ENCODE data around the gene TTC22. TPM values are rescaled to one million over a fixed set of nuclear protein-coding genes. Genes with fewer than 3 reads are reported as not detected.

The TTC22 gene
- total RNA-seq, 1 donor from 2014 or later: not detected

- Mint-ChIP-seq H3K27ac (ENCODE audit: unreplicated experiment) (no peak overlapping the region), H3K4me1 (no peaks in the 10 kb centered on the region), H3K9me3 (peaks cover 8% of the 10 kb centered on the region), H3K27me3 (ENCODE audit: low read depth) (peaks cover 20% of the 10 kb centered on the region), H3K4me3 (no peak overlapping the region), H3K36me3 (ENCODE audit: low read depth) (no peaks in the 10 kb centered on the region)
- TF ChIP-seq, protein P1, sequence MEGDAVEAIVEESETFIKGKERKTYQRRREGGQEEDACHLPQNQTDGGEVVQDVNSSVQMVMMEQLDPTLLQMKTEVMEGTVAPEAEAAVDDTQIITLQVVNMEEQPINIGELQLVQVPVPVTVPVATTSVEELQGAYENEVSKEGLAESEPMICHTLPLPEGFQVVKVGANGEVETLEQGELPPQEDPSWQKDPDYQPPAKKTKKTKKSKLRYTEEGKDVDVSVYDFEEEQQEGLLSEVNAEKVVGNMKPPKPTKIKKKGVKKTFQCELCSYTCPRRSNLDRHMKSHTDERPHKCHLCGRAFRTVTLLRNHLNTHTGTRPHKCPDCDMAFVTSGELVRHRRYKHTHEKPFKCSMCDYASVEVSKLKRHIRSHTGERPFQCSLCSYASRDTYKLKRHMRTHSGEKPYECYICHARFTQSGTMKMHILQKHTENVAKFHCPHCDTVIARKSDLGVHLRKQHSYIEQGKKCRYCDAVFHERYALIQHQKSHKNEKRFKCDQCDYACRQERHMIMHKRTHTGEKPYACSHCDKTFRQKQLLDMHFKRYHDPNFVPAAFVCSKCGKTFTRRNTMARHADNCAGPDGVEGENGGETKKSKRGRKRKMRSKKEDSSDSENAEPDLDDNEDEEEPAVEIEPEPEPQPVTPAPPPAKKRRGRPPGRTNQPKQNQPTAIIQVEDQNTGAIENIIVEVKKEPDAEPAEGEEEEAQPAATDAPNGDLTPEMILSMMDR (conservative IDR thresholded peaks at IDR 0.05): no peak
- DNase-seq (ENCODE audit: low read depth, low spot score): no peak
Measured at GRCh38 chr1:54819195-54819536, 18.0 kb upstream of the TTC22 start.

DNA sequence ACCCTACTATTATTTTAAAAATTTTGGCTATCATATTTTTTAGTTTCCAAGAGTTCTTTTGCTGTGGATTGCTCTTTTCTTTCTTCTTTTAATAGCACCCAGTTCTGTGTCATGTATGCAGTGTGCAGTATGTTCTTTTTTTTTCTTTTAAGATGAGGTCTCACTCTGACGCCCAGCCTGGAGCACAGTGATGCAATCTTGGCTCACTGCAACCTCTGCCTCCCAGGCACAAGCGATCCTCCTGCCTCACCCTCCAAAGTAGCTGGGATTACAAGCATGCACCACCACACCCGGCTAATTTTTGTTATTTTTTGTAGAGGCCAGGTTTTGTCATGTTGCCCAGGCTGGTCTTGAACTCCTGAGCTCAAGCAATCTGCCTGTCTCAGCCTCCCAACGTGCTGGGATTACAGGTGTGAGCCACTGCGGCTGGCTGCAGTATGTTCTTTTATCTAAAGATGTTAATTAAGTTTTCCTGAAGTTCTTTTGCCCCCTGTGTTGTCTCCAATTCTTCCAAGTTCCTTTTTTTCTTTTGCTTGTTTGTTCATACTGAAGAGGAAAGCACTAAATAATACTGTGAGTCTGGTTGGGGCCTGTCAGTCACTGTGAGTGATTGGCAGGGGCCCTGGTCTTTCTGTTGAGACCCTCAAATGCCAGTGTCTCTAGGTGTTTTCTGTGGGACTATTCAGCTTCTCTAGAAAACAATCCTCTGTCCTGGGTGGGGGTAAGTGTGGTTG lies 17.5 kb upstream of the TTC22 start:
- Mint-ChIP-seq H3K4me1 (no peaks in the 10 kb centered on the region), H3K9me3 (peaks cover 8% of the 10 kb centered on the region), H3K36me3 (ENCODE audit: low read depth) (no peaks in the 10 kb centered on the region), H3K27me3 (ENCODE audit: low read depth) (peaks cover 20% of the 10 kb centered on the region), H3K27ac (ENCODE audit: unreplicated experiment) (no peak overlapping the region), H3K4me3 (no peak overlapping the region)
- TF ChIP-seq, protein P1 (conservative IDR thresholded peaks at IDR 0.05): no peak
- DNase-seq (ENCODE audit: low read depth, low spot score): no peak

DNA sequence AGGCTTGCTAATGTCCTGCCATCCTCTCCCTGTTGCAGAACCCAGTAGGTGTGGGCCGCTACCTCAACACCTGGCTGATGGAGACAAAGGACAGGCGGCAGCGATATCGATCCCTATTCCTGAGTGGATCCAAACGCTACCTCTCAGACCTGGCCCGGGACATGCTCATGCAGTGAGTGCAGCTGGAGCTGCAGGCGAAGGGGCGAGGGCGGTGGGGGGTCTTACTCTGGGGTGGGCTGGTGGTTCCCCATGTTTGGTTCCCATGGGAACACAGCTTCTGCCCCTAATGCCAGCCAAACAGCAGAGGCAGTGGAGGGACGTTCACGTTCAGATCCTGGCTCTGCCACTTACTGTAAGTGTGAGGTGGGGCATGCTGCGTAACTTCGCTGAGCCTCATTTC lies 15.8 kb upstream of the TTC22 start:
- peaks cover 5% of the 10 kb centered on the region for H3K4me1 Mint-ChIP-seq

GRCh38 chr1:54816130-54816529 lies 15.0 kb upstream of the TTC22 start:
- DNase-seq (ENCODE audit: low read depth, low spot score): no peak
- Mint-ChIP-seq H3K9me3 (no peaks in the 10 kb centered on the region), H3K4me3 (no peak overlapping the region), H3K27ac (ENCODE audit: unreplicated experiment) (no peak overlapping the region), H3K27me3 (ENCODE audit: low read depth) (peaks cover 16% of the 10 kb centered on the region), H3K36me3 (ENCODE audit: low read depth) (no peaks in the 10 kb centered on the region), H3K4me1 (peaks cover 5% of the 10 kb centered on the region)
- TF ChIP-seq, protein P1 (conservative IDR thresholded peaks at IDR 0.05): no peak

More for the DNA sequence above, 15.8 kb upstream of the TTC22 start:
- no peaks in the 10 kb centered on the region for H3K36me3 Mint-ChIP-seq (ENCODE audit: low read depth)
- H3K4me3 Mint-ChIP-seq: no peak overlapping the region
- TF ChIP-seq, protein P1 (conservative IDR thresholded peaks at IDR 0.05): no peak
- peaks cover 16% of the 10 kb centered on the region for H3K27me3 Mint-ChIP-seq (ENCODE audit: low read depth)
- no peak overlapping the region for H3K27ac Mint-ChIP-seq (ENCODE audit: unreplicated experiment)
- no peak for DNase-seq (ENCODE audit: low read depth, low spot score)
- no peaks in the 10 kb centered on the region for H3K9me3 Mint-ChIP-seq

DNA sequence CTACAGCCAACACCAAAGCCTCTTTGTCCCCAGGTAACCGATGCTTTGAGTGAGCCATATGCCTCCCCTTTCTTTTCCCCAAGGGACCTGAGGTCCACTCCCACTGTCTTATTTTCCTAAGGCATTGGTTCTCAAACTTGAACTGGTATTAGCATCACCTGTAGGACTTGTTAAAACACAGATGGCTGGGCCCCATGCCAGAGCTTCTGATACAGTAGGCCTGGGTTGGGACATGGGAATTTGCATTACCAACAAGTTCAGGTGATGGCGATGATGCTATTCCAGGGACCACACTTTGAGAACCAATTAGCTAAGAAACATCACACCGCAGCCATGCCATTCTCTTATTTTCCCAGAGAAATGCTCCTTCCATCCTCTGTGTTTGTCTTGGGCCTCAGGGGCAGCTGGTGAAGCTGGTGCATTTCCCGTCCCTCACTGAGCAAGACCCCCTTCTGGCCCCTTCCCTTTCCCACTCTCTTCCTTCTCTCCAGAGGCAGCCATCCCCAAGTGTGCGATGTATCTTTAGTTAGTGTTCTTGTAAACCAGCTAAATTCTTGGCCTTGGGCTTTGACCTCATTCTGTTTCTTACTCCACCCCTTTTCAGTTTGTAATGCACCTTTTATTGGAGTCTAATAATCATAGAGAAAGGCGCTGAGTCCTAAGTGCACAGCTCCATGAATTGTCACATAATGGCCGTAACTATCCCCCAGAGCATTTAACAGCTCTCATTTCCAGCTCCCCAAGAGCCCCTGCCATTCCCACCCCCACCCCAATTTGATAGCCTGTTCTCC lies 14.2 kb upstream of the TTC22 start:
- H3K9me3 Mint-ChIP-seq: no peaks in the 10 kb centered on the region
- H3K36me3 Mint-ChIP-seq (ENCODE audit: low read depth): no peaks in the 10 kb centered on the region
- DNase-seq (ENCODE audit: low read depth, low spot score): no peak
- no peak overlapping the region for H3K4me3 Mint-ChIP-seq
- peaks cover 5% of the 10 kb centered on the region for H3K4me1 Mint-ChIP-seq
- H3K27ac Mint-ChIP-seq (ENCODE audit: unreplicated experiment): no peak overlapping the region
- H3K27me3 Mint-ChIP-seq (ENCODE audit: low read depth): peaks cover 15% of the 10 kb centered on the region
- TF ChIP-seq, protein P1 (conservative IDR thresholded peaks at IDR 0.05): no peak
